Measurements from ENCODE around the gene SLC1A6. TPM values are rescaled to one million over a fixed set of nuclear protein-coding genes. Genes with fewer than 3 reads are reported as not detected.

The SLC1A6 gene
- total RNA-seq, 6 donors from 2014 or later, result not detected

- DNase-seq (no peak), ATAC-seq (ENCODE audit: low FRiP score in 2 of 2) (no peak)
- Histone ChIP-seq H3K27me3 (no peaks in the 10 kb centered on the region), H3K9me3 (no peaks in the 10 kb centered on the region), H3K27ac (no peak overlapping the region), H3K4me3 (no peak overlapping the region), H3K36me3 (no peaks in the 10 kb centered on the region), H3K4me1 (no peaks in the 10 kb centered on the region)
- TF ChIP-seq EP300 (IDR thresholded peaks at IDR 0.05) (no peak), POLR2AphosphoS5 (IDR thresholded peaks at IDR 0.05) (no peak), CTCF (IDR thresholded peaks at IDR 0.05) (no peak), POLR2A (IDR thresholded peaks at IDR 0.05) (no peak)
- WGBS, 2 donors, result 29 to 31% methylated on average over 2 of the region's 2 CpGs
Observed at GRCh38 chr19:14901675-14902260, 77.9 kb downstream of the SLC1A6 start.

Other genes starting within 250 kb of the SLC1A6 start
- gene ADGRE2, start 201.3 kb downstream of the SLC1A6 start, total RNA-seq, result 10 to 100 TPM; 12.3 to 24.1 (median 18.1) TPM
- not detected for gene OR7A5, start 144.7 kb downstream of the SLC1A6 start, total RNA-seq
- gene OR7C1, start 144.7 kb downstream of the SLC1A6 start, total RNA-seq, result not detected
- not detected for gene OR7A10, start 130.9 kb downstream of the SLC1A6 start, total RNA-seq
- not detected for gene OR7A17, start 93.7 kb downstream of the SLC1A6 start, total RNA-seq
- gene OR7C2, start 38.4 kb downstream of the SLC1A6 start, total RNA-seq, result not detected
- not detected for gene CASP14, start 69.6 kb upstream of the SLC1A6 start, total RNA-seq
- not detected for gene OR1I1, start 102.3 kb upstream of the SLC1A6 start, total RNA-seq
- 10 to 100 TPM in 5 of 6 donors, 1 to 10 TPM in 1; 7.0 to 28.4 (median 14.2) TPM for gene SYDE1, start 127.5 kb upstream of the SLC1A6 start, total RNA-seq
- 10 to 100 TPM; 23.9 to 56.6 (median 43.1) TPM for gene NOTCH3, start 221.1 kb upstream of the SLC1A6 start, total RNA-seq

All from upper lobe of left lung (tissue), 6 donors.